Uterus (tissue), 2 donors: Measurements from ENCODE around the gene IGSF11.

ENCODE experiments used
- CTCF ChIP-seq, 4 experiments: fragments of 200-600 bp in 2 of 4; fragments of 450-650 bp in 2 of 4; sonication (generic) in 2 of 4; IDR thresholded peaks; one replicate each; pipeline ENCODE4 v1.5.1; 2016 to 2019; ENCODE audit warnings: antibody characterized with exemption in 4 of 4, mild to moderate bottlenecking in 2 of 4, moderate library complexity in 1 of 4
- POLR2A ChIP-seq, 2 donors: fragments of 450-650 bp; IDR thresholded peaks; one replicate each; pipeline ENCODE4 v1.6.1; 2016; ENCODE audit warnings: antibody characterized with exemption in 2 of 2, mild to moderate bottlenecking in 1 of 2, moderate library complexity in 1 of 2

- TF ChIP-seq CTCF (IDR thresholded peaks at IDR 0.05) (no peak), POLR2A (IDR thresholded peaks at IDR 0.05) (no peak)
Measured at GRCh38 chr3:119033393-119034255, 1.0 kb downstream of the IGSF11 start.
